HK-2 (cell line): Measurements from ENCODE around the gene OS9.
"Not testable (repeated sequence)": the region's sequence is repeated elsewhere in the genome, so short reads cannot be mapped to it uniquely, and the experiment has no call there.

Experiments used
- DNase-seq: peaks from one replicate; pipeline ENCODE4 v3.0.0-alpha.2; 2018; ENCODE audit not compliant: unreplicated experiment

The OS9 gene, protein sequence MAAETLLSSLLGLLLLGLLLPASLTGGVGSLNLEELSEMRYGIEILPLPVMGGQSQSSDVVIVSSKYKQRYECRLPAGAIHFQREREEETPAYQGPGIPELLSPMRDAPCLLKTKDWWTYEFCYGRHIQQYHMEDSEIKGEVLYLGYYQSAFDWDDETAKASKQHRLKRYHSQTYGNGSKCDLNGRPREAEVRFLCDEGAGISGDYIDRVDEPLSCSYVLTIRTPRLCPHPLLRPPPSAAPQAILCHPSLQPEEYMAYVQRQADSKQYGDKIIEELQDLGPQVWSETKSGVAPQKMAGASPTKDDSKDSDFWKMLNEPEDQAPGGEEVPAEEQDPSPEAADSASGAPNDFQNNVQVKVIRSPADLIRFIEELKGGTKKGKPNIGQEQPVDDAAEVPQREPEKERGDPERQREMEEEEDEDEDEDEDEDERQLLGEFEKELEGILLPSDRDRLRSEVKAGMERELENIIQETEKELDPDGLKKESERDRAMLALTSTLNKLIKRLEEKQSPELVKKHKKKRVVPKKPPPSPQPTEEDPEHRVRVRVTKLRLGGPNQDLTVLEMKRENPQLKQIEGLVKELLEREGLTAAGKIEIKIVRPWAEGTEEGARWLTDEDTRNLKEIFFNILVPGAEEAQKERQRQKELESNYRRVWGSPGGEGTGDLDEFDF

DNA sequence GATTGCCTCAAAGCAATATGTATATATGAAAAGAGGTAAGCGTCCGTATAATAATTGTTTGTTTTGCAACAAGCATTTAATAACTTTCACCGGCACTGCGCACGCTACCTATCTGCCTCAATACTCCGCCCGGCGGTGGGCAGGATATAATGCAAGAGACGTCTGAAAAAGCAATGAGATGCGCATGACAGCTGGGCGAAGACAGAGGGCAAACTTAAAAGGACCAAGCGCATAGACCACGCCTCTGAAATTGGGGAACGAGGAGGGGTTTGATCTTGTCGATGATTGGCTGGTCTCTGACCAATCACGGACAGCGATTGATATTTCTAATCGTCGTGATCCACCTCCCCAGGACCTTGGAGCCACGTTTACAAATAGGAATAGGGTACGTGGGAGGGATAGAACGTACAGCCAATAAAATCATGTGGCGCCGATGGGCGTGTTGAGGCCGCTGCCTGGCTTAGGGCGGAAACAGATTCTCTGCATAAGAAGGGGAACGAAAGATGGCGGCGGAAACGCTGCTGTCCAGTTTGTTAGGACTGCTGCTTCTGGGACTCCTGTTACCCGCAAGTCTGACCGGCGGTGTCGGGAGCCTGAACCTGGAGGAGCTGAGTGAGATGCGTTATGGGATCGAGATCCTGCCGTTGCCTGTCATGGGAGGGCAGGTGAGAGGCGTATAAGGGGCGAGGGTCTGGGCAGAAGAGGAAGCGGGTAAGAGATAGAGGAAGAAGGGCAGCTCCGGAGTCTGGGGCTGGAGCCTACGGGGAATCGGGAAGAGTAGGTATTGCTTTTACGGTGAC, at the start of gene OS9:
TSS of gene OS9 (plus strand) at position 474 of the 800 bp plus-strand sequence. CDS start at position 504, 30 bp downstream.
- DNase-seq = peak; percentile 95

DNA sequence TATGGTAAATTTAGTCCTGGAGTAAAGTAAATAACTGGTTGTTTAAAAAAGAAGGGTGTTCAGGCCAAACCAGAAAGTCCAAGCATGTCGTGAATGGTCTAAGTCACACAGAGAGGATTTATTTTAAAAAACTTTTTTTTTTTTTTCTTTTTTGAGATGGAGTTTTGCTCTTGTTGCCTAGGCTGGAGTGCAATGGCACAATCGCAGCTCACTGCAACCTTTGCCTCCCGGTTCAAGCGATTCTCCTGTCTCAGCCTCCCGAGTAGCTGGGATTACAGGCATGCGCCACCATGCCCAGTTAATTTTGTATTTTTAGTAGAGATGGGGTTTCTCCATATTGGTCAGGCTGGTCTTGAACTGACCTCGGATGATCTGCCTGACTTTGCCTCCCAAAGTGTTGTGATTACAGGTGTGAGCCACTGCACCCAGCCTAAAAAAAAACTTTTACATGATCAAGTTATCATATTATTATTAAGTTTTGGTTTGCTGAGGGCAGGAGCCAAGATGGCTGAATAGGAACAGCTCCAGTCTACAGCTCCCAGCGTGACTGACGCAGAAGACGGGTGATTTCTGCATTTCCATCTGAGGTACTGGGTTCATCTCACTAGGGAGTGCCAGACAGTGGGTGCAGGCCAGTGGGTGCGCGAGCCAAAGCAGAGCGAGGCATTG, 47.8 kb upstream of the OS9 start:
- not testable (repeated sequence) for DNase-seq

DNA sequence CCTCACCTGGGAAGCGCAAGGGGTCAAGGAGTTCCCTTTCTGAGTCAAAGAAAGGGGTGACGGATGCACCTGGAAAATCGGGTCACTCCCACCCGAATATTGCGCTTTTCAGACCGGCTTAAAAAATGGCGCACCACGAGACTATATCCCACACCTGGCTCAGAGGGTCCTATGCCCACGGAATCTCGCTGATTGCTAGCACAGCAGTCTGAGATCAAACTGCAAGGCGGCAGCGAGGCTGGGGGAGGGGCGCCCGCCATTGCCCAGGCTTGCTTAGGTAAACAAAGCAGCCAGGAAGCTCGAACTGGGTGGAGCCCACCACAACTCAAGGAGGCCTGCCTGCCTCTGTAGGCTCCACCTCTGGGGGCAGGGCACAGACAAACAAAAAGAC, 47.3 kb upstream of the OS9 start:
- not testable (repeated sequence) for DNase-seq

DNA sequence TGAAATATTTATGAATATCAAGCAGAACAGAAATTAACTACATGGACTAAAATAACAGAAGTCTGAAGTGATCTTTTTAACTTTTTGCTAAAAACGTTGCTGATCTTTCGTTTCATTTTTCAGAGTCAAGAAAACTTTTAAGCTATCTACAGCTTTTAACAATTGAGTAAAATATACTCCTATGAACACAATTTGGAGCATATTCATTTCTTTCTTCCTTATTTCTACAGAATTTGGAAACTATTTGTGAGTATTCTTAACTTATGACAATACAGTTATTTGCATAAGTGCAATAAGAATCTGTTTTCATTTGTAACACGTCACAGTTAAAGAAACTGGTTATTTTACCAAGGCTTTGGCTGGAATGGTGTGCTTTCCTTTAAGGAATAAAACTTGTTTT, 39.9 kb upstream of the OS9 start:
- no peak for DNase-seq

DNA sequence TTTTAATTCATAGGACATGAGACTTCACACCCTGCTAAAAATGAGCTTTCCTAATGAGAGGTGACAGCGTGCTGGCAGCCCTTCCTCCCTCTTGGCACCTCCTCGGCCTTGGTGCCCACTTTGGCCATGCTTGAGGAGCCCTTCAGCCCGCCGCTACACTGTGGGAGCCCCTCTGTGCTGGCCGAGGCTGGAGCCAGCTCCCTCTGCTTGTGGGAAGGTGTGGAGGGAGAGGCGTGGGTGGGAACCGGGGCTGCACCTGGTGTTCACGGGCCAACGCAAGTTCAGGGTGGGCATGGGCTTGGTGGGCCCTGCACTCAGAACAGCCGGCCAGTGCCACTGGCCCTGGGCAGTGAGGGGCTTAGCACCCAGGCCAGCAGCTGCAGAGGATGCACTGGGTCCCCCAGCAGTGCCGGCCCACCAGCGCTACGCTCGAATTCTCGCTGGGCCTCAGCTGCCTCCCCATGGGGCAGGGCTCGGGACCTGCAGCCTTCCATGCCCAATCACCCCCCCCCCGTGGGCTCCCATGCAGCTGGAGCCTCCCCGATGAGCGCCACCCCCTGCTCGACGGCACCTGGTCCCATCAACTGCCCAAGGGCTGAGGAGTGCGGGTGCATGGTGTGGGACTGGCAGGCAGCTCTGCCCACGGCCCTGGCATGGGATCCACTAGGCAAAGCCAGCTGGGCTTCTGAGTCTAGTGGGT, 38.2 kb upstream of the OS9 start:
- DNase-seq = no peak

DNA sequence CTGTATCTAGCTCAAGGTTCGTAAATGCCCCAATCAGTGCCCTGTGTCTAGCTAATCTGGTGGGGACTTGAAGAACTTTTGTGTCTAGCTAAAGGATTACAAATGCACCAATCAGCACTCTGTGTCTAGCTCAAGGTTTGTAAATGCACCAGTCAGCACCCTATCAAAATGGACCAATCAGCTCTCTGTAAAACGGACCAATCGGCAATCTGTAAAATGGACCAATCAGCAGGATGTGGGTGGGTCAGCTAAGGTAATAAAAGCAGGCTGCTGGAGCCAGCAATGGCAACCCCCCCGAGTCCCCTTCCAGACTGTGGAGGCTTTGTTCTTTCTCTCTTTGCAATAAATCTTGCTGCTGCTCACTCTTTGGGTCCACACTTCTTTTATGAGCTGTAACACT, 37.5 kb upstream of the OS9 start:
- not testable (repeated sequence) for DNase-seq

DNA sequence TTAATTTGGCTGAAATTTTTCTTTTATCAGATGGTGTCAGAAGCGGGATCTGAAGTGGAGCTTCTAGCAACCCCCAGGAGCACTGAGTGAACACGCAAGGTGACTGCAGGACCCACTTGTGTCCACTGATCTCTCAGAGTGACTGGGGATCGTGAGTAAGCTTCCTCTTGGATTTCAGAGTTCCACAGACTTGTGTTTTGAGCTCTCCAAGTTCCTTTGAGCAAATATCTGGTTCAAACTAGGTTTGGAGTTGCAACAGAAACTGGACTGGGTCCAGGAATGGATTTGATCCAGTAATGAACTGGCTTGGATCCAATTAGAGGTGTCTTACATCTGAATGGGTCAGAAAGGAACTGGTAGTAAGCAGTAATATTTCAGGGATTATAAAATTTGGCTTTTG, 36.2 kb upstream of the OS9 start:
- DNase-seq = no peak

DNA sequence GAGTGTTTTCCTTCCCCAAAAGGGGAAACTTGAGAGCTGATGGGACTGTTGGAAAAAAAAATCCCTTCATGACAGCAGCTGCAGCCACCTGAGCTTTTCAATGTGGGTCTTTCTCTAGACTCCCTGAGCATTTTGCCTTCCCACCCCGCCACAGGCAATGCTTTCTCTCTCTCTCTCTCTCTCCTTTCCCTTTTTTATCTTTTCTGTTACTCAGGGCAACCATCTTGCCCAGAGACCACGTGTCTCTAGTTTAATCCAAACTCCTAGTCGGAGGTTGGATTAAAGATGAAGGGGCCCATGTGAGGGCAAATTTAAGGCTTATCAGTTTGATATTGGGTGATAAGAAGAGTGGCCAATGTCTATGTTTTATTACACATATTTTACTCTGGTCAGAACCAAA, 35.0 kb upstream of the OS9 start:
- DNase-seq = no peak

DNA sequence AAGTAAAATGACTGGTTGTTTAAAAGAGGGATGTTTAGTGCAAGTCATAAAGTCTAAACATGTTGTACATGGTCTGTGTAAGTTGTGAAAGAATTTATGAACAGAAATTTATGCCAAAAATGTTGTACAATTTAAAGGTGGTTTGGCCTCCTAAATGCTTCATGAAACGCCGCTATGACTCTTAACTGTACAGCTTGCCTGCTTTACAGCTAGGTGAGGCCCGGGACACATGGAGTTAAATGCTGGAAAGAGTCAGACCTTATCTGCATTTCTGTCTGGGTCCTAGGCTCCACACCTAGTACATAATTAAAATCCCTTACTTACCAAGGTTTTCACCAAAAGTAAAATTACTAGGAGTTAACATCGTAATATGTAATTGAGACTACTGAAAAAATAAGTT, 32.6 kb upstream of the OS9 start:
- DNase-seq = no peak

DNA sequence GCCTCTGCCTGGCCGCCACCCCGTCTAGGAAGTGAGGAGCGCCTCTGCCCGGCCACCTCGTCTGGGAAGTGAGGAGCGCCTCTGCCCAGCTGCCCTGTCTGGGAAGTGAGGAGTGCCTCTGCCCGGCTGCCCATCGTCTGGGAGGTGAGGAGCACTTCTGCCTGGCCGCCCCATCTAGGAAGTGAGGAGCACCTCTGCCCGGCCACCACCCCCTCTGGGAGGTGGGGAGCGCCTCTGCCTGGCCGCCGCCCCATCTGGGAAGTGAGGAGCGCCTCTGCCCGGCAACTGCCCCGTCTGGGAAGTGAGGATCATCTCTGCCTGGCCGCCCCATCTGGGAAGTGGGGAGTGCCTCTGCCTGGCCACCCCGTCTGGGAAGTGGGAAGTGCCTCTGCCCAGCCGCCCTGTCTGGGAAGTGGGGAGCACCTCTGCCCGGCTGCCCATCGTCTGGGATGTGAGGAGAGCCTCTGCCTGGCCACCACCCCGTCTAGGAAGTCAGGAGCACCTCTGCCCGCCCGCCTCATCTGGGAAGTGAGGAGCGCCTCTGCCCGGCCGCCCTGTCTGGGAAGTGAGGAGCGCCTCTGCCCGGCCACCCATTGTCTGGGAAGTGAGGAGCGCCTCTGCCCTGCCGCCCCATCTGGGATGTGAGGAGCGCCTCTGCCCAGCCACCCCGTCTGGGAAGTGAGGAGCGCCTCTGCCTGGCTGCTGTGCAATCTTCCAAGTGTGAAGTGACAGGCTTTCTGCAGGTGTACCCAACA, 28.7 kb upstream of the OS9 start:
- DNase-seq = not testable (repeated sequence)

DNA sequence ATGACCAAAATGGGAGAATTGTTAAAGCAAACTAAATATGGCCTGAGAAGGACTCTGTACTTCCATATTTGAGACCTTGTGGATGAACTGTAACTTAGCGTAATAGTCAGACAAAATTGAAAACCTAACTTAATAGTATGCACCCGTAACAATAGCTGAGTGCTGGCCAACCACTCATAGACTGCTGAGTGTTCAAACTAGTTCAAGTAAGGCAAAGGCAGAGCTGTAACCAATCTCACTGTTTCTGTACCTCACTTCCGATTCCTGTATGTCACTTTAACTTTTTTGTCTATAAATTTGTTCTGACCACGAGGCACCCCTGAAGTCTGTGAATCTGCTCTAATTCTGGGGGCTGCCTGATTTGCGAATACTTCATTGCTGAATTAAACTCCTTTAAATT, 27.0 kb upstream of the OS9 start:
- DNase-seq = no peak

DNA sequence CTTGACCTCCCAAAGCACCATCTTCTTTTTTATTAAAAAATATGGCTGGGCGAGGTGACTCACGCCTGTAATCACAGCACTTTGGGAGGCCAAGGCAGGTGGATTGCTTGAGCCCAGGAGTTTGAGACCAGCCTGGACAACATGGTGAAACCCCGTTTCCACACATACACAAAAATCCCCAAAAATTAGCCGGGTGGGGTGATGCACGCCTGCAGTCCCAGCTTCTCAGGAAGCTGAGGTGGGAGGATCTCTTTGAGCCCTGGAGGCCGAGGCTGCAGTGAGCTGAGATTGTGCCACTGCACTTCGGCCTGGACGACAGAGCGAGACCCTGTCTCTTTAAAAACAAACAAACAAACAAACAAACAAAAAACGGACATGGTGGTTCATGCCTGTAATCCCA, 24.2 kb upstream of the OS9 start:
- not testable (repeated sequence) for DNase-seq

DNA sequence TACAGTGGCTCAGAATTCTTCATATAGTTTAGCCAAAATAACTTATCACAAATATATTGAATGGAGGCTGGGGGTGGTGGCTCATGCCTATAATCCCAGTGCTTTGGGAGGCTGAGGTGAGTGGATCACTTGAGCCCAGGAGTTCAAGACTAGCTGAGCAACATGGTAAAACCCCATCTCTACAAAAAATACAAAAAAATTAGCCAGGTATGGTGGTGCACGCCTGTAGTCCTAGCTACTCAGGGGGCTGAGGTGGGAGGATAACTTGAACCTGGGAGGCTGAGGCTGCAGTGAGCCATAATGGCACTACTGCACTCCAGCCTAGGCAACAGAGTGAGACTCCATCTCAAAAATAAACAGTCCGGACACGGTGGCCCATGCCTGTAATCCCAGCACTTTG, 22.1 kb upstream of the OS9 start:
- not testable (repeated sequence) for DNase-seq

DNA sequence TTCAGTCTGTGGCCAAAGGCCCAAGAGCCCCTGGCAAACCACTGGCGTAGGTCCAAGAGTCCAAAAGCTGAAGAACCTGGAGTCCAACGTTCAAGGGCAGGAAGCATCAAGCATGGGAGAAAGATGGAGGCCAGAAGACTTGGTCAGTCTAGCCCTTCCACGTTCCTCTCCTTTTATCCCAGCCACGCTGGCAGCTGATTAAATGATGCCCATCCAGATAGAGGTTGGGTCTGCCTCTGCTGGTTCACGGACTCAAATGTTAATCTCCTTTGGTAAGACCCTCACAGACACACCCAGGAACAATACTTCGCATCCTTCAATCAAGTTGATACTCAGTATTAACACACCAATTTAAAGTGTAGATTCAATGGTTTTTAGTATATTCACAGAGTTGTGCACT, 21.1 kb upstream of the OS9 start:
- DNase-seq = no peak

DNA sequence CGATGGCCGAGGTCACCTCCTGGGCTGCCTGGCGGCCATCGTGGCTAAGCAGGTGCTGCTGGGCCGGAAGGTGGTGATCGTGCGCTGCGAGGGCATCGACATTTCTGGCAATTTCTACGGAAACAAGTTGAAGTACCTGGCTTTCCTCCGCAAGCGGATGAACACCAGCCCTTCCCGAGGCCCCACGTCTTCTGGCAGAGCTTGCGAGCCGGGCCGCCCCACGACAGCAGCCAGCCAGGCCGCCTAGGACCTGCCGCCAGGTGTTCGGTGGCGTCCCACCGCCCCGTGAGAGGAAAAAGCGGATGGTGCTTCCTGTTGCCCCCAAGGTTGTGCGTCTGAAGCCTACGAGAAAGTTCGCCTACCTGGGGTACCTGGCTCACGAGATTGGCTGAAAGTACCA, 19.2 kb upstream of the OS9 start:
- no peak for DNase-seq

DNA sequence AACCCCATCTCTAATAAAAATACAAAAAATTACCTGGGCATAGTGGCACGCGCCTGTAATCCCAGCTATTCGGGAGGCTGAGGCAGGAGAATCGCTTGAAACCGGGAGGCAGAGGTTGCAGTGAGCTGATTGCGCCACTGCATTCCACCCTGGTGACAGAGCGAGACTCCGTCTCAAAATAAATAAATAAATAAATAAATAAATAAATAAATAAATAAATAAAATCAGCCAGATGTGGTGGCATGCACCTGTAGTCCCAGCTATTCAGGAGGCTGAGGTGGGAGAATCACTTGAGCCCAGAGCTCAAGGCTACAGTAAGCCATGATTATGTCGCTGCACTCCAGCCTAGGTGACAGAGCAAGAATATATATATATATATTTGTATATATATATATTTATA, 16.0 kb upstream of the OS9 start:
- DNase-seq = not testable (repeated sequence)

DNA sequence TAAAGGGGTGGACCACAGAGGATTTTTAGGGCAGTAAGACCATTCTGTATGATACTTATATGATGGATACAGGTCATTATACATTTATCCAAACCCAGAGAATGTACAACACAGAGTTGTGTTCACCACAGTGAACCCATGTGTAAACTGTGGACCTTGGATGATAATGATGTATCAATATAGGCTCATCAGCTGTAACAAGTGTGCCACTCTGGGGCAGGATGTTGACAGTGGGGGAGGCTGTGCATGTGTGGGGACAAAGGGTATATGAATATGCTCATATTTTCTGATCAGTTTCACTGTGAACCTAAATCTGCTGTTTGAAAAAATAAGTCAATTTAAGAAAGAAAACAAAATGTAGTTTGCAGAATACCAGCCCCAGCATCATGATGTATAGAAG, 14.2 kb upstream of the OS9 start:
- no peak for DNase-seq

DNA sequence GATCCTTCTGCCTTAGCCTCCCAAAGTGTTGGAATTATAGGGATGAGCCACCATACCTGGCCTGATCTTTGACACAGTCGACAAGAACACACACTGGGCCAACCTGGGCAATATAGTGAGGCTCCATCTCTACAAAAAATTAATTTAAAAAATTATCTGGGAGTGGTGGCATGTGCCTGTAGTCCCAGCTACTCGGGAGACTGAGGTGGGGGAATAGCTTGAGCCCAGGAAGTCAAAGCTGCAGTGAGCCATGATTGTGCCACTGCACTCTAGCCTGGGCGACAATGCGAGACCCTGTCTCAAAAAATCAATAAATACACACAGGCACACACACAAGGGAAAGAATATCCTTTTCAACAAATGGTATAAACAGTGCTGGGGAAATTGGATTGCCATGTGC, 6.1 kb upstream of the OS9 start:
- DNase-seq = no peak

DNA sequence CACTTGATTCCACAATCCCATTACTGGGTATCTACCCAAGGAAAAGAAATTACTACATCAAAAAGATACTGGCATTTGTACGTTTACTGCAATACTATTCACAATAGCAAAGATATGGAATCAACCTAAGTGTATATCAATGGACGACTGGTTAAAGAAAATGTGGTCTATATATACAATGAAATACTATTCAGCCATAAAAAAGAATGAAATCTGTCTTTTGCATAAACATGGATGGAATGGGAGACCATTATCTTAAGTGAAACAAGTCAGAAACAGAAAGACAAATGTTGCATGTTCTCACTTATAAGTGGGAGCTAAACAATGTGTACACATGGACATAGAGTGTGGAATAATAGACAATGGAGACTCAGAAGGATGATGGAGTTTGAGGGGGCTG, 5.0 kb upstream of the OS9 start:
- DNase-seq = no peak

DNA sequence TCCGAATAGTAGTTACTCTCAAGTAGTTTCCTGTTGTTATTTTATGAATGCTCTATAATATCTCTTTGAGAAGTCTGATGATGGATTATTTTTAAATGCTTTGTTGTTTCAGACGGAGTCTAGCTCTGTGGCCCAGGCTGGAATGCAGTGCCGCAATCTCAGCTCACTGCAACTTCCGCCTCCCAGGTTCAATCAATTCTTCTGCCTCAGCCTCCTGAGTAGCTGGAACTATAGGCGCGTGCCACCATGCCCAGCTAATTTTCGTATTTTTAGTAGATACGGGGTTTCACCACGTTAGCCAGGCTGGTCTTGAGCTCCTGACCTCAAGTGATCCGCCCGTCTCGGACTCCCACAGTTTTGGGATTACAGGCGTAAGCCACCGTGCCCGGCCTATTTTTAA, 1.4 kb upstream of the OS9 start:
- DNase-seq = no peak

DNA sequence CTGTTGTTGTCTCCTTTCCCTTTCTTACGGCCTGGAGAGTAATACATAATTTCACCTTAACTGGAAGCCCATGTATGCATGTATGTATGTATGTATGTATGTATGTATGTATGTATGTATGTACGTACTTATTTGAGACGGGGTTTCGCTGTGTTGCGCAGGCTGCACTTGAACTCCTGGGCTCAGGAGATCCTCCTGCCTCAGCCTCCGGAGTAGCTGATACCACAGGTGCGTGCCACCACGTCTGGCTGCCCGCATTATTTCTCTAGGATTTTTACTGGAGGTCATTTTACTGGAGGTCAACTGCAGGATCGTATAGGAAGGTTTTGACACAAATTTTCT, 644 bp upstream of the OS9 start:
- DNase-seq = no peak
